HCT116 (cell line): ENCODE results near the gene ADAMTSL5. TPM values are rescaled to one million over a fixed set of nuclear protein-coding genes. Genes with fewer than 3 reads are reported as not detected.

ENCODE experiments used
- ATAC-seq: fragments of 200-7000 bp; cut with Tn5 transposase; 2 replicates; pipeline ENCODE4 v1.9.1; 2020; ENCODE audit warnings: mild to moderate bottlenecking, moderate library complexity
- BruUV-seq: library from RNA; stranded (reverse); fragments of 400-500 nt; replicated peaks from 2 replicates; lab custom pipeline; 2021; lab: Mats Ljungman, UMichigan
- CTCF ChIA-PET: fragments of 300-600 bp; sonication (Branson Sonifier 250); formaldehyde crosslinking; loops from one replicate; lab custom pipeline; 2021; ENCODE audit warnings: antibody characterized with exemption; lab: Charles Lee
- POLR2A ChIA-PET: fragments of 300-600, 350-600 bp; sonication (Branson Sonifier 250); formaldehyde crosslinking; loops from one replicate; lab custom pipeline; 2021; ENCODE audit warnings: antibody characterized with exemption; lab: Charles Lee
- RAD21 ChIA-PET, 2 experiments: fragments of 300-600 bp; sonication (Branson Sonifier 250); formaldehyde crosslinking; loops; one replicate each; lab custom pipeline; 2023; ENCODE audit warnings: low total read pairs in 2 of 2; ENCODE audit not compliant: uncharacterized antibody in 2 of 2, unreplicated experiment in 2 of 2, low non-redundant PET in 1 of 2; lab: Charles Lee
- DNase-seq: peaks from one replicate; pipeline ENCODE4 v3.0.0-alpha.2; 2010; ENCODE audit warnings: low read depth, low spot score
- H2AFZ ChIP-seq: fragments of 200-600 bp; shearing (Covaris generic), sonication (generic); 2 replicates; pipeline ENCODE4 v1.6.1; 2017; ENCODE audit warnings: low read depth, mixed run types, mixed read lengths, antibody characterized with exemption, low read length; ENCODE audit not compliant: poor library complexity, severe bottlenecking
- H3K27ac ChIP-seq: 2 replicates; pipeline ENCODE4 v1.5.1; 2012; ENCODE audit warnings: low read depth, low read length
- H3K27me3 ChIP-seq: fragments of 200-600 bp; sonication (generic); 2 replicates; pipeline ENCODE4 v1.6.1; 2016; ENCODE audit warnings: mixed run types, low read length, mixed read lengths; ENCODE audit not compliant: insufficient read depth
- H3K36me3 ChIP-seq, 2 experiments: fragments of 200-500 bp in 1 of 2; fragments of 200-600 bp in 1 of 2; sonication (Bioruptor generic) in 1 of 2; sonication (generic) in 1 of 2; 2 replicates each; pipeline versions ENCODE4 v1.5.1 to v1.6.1; 2014 to 2016; ENCODE audit warnings: low read length in 2 of 2, inconsistent platforms in 1 of 2, mixed read lengths in 1 of 2, mixed run types in 1 of 2; ENCODE audit not compliant: insufficient read depth in 2 of 2, control insufficient read depth in 1 of 2
- H3K4me1 ChIP-seq, 2 experiments: fragments of 200-600 bp in 1 of 2; sonication (generic) in 1 of 2; 2 replicates each; pipeline versions ENCODE4 v1.5.1 to v1.6.1; 2012 to 2017; ENCODE audit warnings: low read length in 2 of 2, inconsistent platforms in 1 of 2, mild to moderate bottlenecking in 1 of 2, mixed read lengths in 1 of 2, mixed run types in 1 of 2, moderate library complexity in 1 of 2; ENCODE audit not compliant: insufficient read depth in 2 of 2, control insufficient read depth in 1 of 2
- H3K4me2 ChIP-seq: fragments of 200-600 bp; sonication (generic); 2 replicates; pipeline ENCODE4 v1.6.1; 2017; ENCODE audit warnings: mixed run types, low read length, mixed read lengths
- H3K4me3 ChIP-seq, 2 experiments: fragments of 200-600 bp in 1 of 2; sonication (generic) in 1 of 2; replicated peaks in 1 of 2; 2 replicates each; pipeline ENCODE4 v1.5.1; 2011 to 2016; ENCODE audit warnings: low read length in 2 of 2, control low read depth in 1 of 2, low read depth in 1 of 2, mild to moderate bottlenecking in 1 of 2, mixed read lengths in 1 of 2, mixed run types in 1 of 2
- H3K79me2 ChIP-seq: fragments of 200-600 bp; sonication (generic); 2 replicates; pipeline ENCODE4 v1.6.1; 2017; ENCODE audit warnings: mild to moderate bottlenecking, mixed run types, low read length, moderate library complexity, mixed read lengths; ENCODE audit not compliant: insufficient read depth
- H3K9ac ChIP-seq: fragments of 200-600 bp; sonication (generic); 2 replicates; pipeline ENCODE4 v1.6.1; 2016; ENCODE audit warnings: low read length, mixed read lengths
- H3K9me2 ChIP-seq: fragments of 200-600 bp; sonication (generic), shearing (Covaris generic); 2 replicates; pipeline ENCODE4 v1.6.1; 2017; ENCODE audit warnings: mixed run types, mild to moderate bottlenecking, moderate library complexity; ENCODE audit not compliant: insufficient read depth
- H3K9me3 ChIP-seq, 2 experiments: fragments of 200-500 bp in 1 of 2; fragments of 200-600 bp in 1 of 2; sonication (Bioruptor generic) in 1 of 2; sonication (generic) in 1 of 2; 2 replicates each; pipeline ENCODE4 v1.6.1; 2014 to 2017; ENCODE audit warnings: low read length in 2 of 2, mixed read lengths in 2 of 2, inconsistent platforms in 1 of 2, low read depth in 1 of 2, mild to moderate bottlenecking in 1 of 2, mixed run types in 1 of 2, moderate library complexity in 1 of 2; ENCODE audit not compliant: control insufficient read depth in 1 of 2, insufficient read depth in 1 of 2
- H4K20me1 ChIP-seq: fragments of 200-600 bp; sonication (generic), shearing (Covaris generic); 2 replicates; pipeline ENCODE4 v1.6.1; 2017; ENCODE audit warnings: mixed run types, mild to moderate bottlenecking, moderate library complexity; ENCODE audit not compliant: insufficient read depth
- ATF3 ChIP-seq: IDR thresholded peaks from 2 replicates; pipeline ENCODE4 v1.6.1; 2012
- CBX3 ChIP-seq: IDR thresholded peaks from 2 replicates; pipeline ENCODE4 v1.6.1; 2012; ENCODE audit warnings: low read depth
- CEBPB ChIP-seq: IDR thresholded peaks from 2 replicates; pipeline ENCODE4 v1.6.1; 2012; ENCODE audit warnings: low read depth
- CTCF ChIP-seq, 3 experiments: fragments of 200-600 bp in 1 of 3; sonication (generic) in 1 of 3; IDR thresholded peaks in 2 of 3; conservative IDR thresholded peaks in 1 of 3; 2 replicates each; pipeline ENCODE4 v1.5.1; 2012 to 2017; ENCODE audit warnings: low read depth in 2 of 3, low read length in 2 of 3, antibody characterized with exemption in 1 of 3, borderline replicate concordance in 1 of 3, control low read depth in 1 of 3, mild to moderate bottlenecking in 1 of 3, mixed read lengths in 1 of 3, mixed run types in 1 of 3, moderate library complexity in 1 of 3; ENCODE audit not compliant: insufficient read depth in 1 of 3
- ELF1 ChIP-seq: IDR thresholded peaks from 2 replicates; pipeline ENCODE4 v1.6.1; 2012; ENCODE audit warnings: low read depth, borderline replicate concordance
- EZH2 ChIP-seq: fragments of 200-600 bp; sonication (generic); IDR thresholded peaks from 2 replicates; pipeline ENCODE4 v1.6.1; 2017; ENCODE audit warnings: antibody characterized with exemption, mixed run types
- FOSL1 ChIP-seq: IDR thresholded peaks from 2 replicates; pipeline ENCODE4 v1.6.1; 2012; ENCODE audit warnings: low read depth
- JUND ChIP-seq: IDR thresholded peaks from 2 replicates; pipeline ENCODE4 v1.6.1; 2012
- POLR2A ChIP-seq: IDR thresholded peaks from 2 replicates; pipeline ENCODE4 v1.7.0; 2011; ENCODE audit warnings: borderline replicate concordance; ENCODE audit not compliant: insufficient read depth, insufficient read length; ENCODE audit errors: extremely low read depth
- RAD21 ChIP-seq: IDR thresholded peaks from 2 replicates; pipeline ENCODE4 v1.6.1; 2012; ENCODE audit warnings: low read depth, mild to moderate bottlenecking
- SP1 ChIP-seq: IDR thresholded peaks from 2 replicates; pipeline ENCODE4 v1.6.1; 2012; ENCODE audit warnings: low read depth
- SRF ChIP-seq: IDR thresholded peaks from 2 replicates; pipeline ENCODE4 v1.6.1; 2012; ENCODE audit warnings: low read depth
- TCF7L2 ChIP-seq: IDR thresholded peaks from 2 replicates; pipeline ENCODE4 v1.7.0; 2011; ENCODE audit warnings: borderline replicate concordance, inconsistent platforms; ENCODE audit not compliant: insufficient read depth, insufficient read length; ENCODE audit errors: extremely low read depth
- YY1 ChIP-seq: IDR thresholded peaks from 2 replicates; pipeline ENCODE4 v1.6.1; 2011; ENCODE audit warnings: low read length, low read depth, moderate library complexity, mild to moderate bottlenecking; ENCODE audit not compliant: insufficient replicate concordance; ENCODE audit errors: extremely low read depth
- ZBTB33 ChIP-seq: IDR thresholded peaks from 2 replicates; pipeline ENCODE4 v1.6.1; 2011; ENCODE audit warnings: mild to moderate bottlenecking, low read length, moderate library complexity; ENCODE audit not compliant: insufficient replicate concordance; ENCODE audit errors: extremely low read depth
- ZFX ChIP-seq: fragments of 450-650 bp; IDR thresholded peaks from 2 replicates; pipeline ENCODE4 v1.6.1; 2017
- intact Hi-C: fragments of 100-400 bp; cut with micrococcal nuclease; formaldehyde crosslinking; loops from 2 replicates; pipeline ENCODE4 v1.10.0; 2022
- total RNA-seq: library from RNA; stranded (reverse); gene quantifications from one replicate; pipeline ENCODE4 v1.2.1, GENCODE V29; 2021; ENCODE audit not compliant: unreplicated experiment

The ADAMTSL5 gene
- total RNA-seq, 1 experiment from 2014 or later, result 24.0 TPM

- no peaks in the 10 kb centered on the region for H4K20me1 ChIP-seq
- H3K27me3 ChIP-seq, result no peaks in the 10 kb centered on the region
- ChIA-PET RAD21 (no interaction called here), POLR2A (no interaction called here), CTCF (no interaction called here)
- intact Hi-C loops, result no loop called here
- no peak overlapping the region for H3K4me3 ChIP-seq
- no peak for TF ChIP-seq CBX3
- no peak for TF ChIP-seq ELF1
- TF ChIP-seq SP1, result no peak
- no peak for TF ChIP-seq ZFX
- TF ChIP-seq JUND, result no peak
- TF ChIP-seq YY1, result no peak
- no peak for TF ChIP-seq RAD21
- TF ChIP-seq POLR2A, result no peak
- no peak for TF ChIP-seq CTCF (IDR thresholded peaks at IDR 0.05 in 2 of 3, conservative IDR thresholded peaks at IDR 0.05 in 1 of 3; ENCODE audit: borderline replicate concordance in 1 of 3, insufficient read depth in 1 of 3, low read depth in 2 of 3, low read length in 2 of 3)
- no peak for TF ChIP-seq ZBTB33
- no peak for TF ChIP-seq EZH2
- TF ChIP-seq CEBPB, result no peak
- TF ChIP-seq TCF7L2, result no peak
- TF ChIP-seq SRF, result no peak
- no peak for TF ChIP-seq FOSL1
- TF ChIP-seq ATF3, result no peak
- TF ChIP-seq, all 23 proteins: peak for 0
- Histone ChIP-seq H3K4me2 (no peak overlapping the region), H3K9ac (no peak overlapping the region), H3K79me2 (no peaks in the 10 kb centered on the region), H3K9me2 (no peaks in the 10 kb centered on the region), H3K9me3 (no peaks in the 10 kb centered on the region), H3K27ac (no peak overlapping the region), H2AFZ (no peak overlapping the region), H3K4me1 (no peaks in the 10 kb centered on the region), H3K36me3 (no peaks in the 10 kb centered on the region)
- no TSS peak for BruUV-seq
- DNase-seq, result no peak
- no peak for ATAC-seq
These were observed 10.0 kb upstream of the ADAMTSL5 start for GRCh38 chr19:1522838-1523237.
